ENCODE data around the gene AIRE.

AIRE gene

DNA sequence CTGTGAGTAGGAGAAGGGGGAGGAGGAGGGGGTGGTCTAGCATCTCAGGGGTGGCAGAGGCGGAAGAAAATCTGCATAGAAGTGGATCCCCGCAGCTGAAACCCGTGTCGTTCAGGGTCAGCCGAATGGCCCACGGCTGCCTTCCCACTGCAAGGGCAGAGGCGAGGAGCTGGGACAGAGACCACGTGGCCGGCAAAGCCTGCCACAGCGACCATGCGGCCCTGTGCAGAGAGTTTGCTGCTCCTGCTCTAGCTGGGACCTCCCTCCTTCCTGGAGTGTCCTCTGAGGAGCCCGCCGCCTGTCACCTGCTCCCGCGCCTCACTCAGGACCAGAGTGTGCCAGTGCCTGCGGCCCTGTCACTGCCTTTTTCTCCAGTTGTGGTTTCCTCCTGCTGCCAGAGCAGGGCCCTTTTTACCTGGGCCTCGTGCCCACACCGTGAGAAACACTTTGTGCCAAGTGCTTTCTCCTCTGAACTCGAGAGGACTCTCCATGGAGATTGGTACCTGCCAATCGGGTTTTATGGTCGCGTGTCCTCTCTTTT is 62.3 kb downstream of the AIRE start:
- TF ChIP-seq, protein P1, sequence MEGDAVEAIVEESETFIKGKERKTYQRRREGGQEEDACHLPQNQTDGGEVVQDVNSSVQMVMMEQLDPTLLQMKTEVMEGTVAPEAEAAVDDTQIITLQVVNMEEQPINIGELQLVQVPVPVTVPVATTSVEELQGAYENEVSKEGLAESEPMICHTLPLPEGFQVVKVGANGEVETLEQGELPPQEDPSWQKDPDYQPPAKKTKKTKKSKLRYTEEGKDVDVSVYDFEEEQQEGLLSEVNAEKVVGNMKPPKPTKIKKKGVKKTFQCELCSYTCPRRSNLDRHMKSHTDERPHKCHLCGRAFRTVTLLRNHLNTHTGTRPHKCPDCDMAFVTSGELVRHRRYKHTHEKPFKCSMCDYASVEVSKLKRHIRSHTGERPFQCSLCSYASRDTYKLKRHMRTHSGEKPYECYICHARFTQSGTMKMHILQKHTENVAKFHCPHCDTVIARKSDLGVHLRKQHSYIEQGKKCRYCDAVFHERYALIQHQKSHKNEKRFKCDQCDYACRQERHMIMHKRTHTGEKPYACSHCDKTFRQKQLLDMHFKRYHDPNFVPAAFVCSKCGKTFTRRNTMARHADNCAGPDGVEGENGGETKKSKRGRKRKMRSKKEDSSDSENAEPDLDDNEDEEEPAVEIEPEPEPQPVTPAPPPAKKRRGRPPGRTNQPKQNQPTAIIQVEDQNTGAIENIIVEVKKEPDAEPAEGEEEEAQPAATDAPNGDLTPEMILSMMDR (IDR thresholded peaks at IDR 0.05; ENCODE audit: borderline replicate concordance, control extremely low read depth, extremely low read depth, insufficient read depth, missing control alignments) = no peak
- no peak for DNase-seq (ENCODE audit: low spot score)
- in situ Hi-C loops (cut with MboI; ENCODE audit: low sequenced_read_pairs, unreplicated experiment) = loop anchor here (10.0 kb wide), 1 partner anchor 447 kb away; no protein-coding TSS in a partner anchor

All from GM13976 (cell line).